Measurements from ENCODE around the gene RAB40C.

Gene RAB40C

GRCh38 chr16:589658-590187 is at the start of gene RAB40C:
Gene RAB40C (plus strand): TSS chr16:590066. CDS start chr16:590292, 226 bp downstream.
- DNase-seq, result peak; percentile 99
- Mint-ChIP-seq H3K27ac (peak within 1 kb of the TSS; percentile 99), H3K36me3 (ENCODE audit: low read depth) (peaks cover 13% of the 10 kb centered on the region), H3K4me3 (peak within 1 kb of the TSS; percentile 94), H3K9me3 (no peaks in the 10 kb centered on the region), H3K27me3 (no peaks in the 10 kb centered on the region), H3K4me1 (peaks cover 23% of the 10 kb centered on the region)
- ATAC-seq, result peak; percentile 86

GRCh38 chr16:540645-541340 is 49.1 kb upstream of the RAB40C start:
- Mint-ChIP-seq H3K4me1 (peaks cover 2% of the 10 kb centered on the region), H3K36me3 (ENCODE audit: low read depth) (peaks cover 8% of the 10 kb centered on the region), H3K27me3 (no peaks in the 10 kb centered on the region), H3K27ac (no peak overlapping the region), H3K9me3 (no peaks in the 10 kb centered on the region), H3K4me3 (no peak overlapping the region)
- ATAC-seq (no peak), DNase-seq (no peak)

GRCh38 chr16:543301-544164 is 46.3 kb upstream of the RAB40C start:
- peaks cover 5% of the 10 kb centered on the region for H3K36me3 Mint-ChIP-seq (ENCODE audit: low read depth)
- H3K4me3 Mint-ChIP-seq, result no peak overlapping the region
- no peak overlapping the region for H3K27ac Mint-ChIP-seq
- DNase-seq (no peak), ATAC-seq (no peak)
- H3K9me3 Mint-ChIP-seq, result no peaks in the 10 kb centered on the region
- no peaks in the 10 kb centered on the region for H3K27me3 Mint-ChIP-seq
- H3K4me1 Mint-ChIP-seq, result peaks cover 2% of the 10 kb centered on the region

- DNase-seq, result no peak
- H3K27ac Mint-ChIP-seq, result no peak overlapping the region
- H3K9me3 Mint-ChIP-seq, result no peaks in the 10 kb centered on the region
- H3K27me3 Mint-ChIP-seq, result no peaks in the 10 kb centered on the region
- H3K4me3 Mint-ChIP-seq, result no peak overlapping the region
- H3K4me1 Mint-ChIP-seq, result peaks cover 2% of the 10 kb centered on the region
- peaks cover 1% of the 10 kb centered on the region for H3K36me3 Mint-ChIP-seq (ENCODE audit: low read depth)
- ATAC-seq, result no peak
Measured at GRCh38 chr16:544517-544916, 45.3 kb upstream of the RAB40C start.

- DNase-seq (peak; percentile 47), ATAC-seq (peak; percentile 10)
- peaks cover 2% of the 10 kb centered on the region for H3K4me1 Mint-ChIP-seq
- no peaks in the 10 kb centered on the region for H3K27me3 Mint-ChIP-seq
- H3K9me3 Mint-ChIP-seq, result no peaks in the 10 kb centered on the region
- H3K4me3 Mint-ChIP-seq, result no peak overlapping the region
- H3K27ac Mint-ChIP-seq, result no peak overlapping the region
- H3K36me3 Mint-ChIP-seq (ENCODE audit: low read depth), result peaks cover 1% of the 10 kb centered on the region
Measured at GRCh38 chr16:546909-547770, 42.7 kb upstream of the RAB40C start.

GRCh38 chr16:548586-548985 is 41.3 kb upstream of the RAB40C start:
- Mint-ChIP-seq H3K9me3 (no peaks in the 10 kb centered on the region), H3K4me1 (no peaks in the 10 kb centered on the region), H3K27me3 (no peaks in the 10 kb centered on the region), H3K36me3 (ENCODE audit: low read depth) (peaks cover 1% of the 10 kb centered on the region), H3K27ac (no peak overlapping the region), H3K4me3 (no peak overlapping the region)
- ATAC-seq (no peak), DNase-seq (no peak)

GRCh38 chr16:549544-550263 is 40.2 kb upstream of the RAB40C start:
- DNase-seq, result no peak
- H3K27me3 Mint-ChIP-seq, result no peaks in the 10 kb centered on the region
- H3K4me3 Mint-ChIP-seq, result no peak overlapping the region
- no peak overlapping the region for H3K27ac Mint-ChIP-seq
- H3K36me3 Mint-ChIP-seq (ENCODE audit: low read depth), result peaks cover 1% of the 10 kb centered on the region
- no peaks in the 10 kb centered on the region for H3K4me1 Mint-ChIP-seq
- ATAC-seq, result no peak
- no peaks in the 10 kb centered on the region for H3K9me3 Mint-ChIP-seq

- Mint-ChIP-seq H3K36me3 (ENCODE audit: low read depth) (no peaks in the 10 kb centered on the region), H3K27ac (no peak overlapping the region), H3K4me3 (no peak overlapping the region), H3K4me1 (no peaks in the 10 kb centered on the region), H3K27me3 (no peaks in the 10 kb centered on the region), H3K9me3 (no peaks in the 10 kb centered on the region)
- no peak for ATAC-seq
- DNase-seq, result no peak
Measured at GRCh38 chr16:551210-551609, 38.7 kb upstream of the RAB40C start.

GRCh38 chr16:552171-552570 is 37.7 kb upstream of the RAB40C start:
- H3K27me3 Mint-ChIP-seq, result no peaks in the 10 kb centered on the region
- no peaks in the 10 kb centered on the region for H3K9me3 Mint-ChIP-seq
- DNase-seq (no peak), ATAC-seq (no peak)
- no peak overlapping the region for H3K27ac Mint-ChIP-seq
- H3K4me1 Mint-ChIP-seq, result no peaks in the 10 kb centered on the region
- H3K36me3 Mint-ChIP-seq (ENCODE audit: low read depth), result no peaks in the 10 kb centered on the region
- H3K4me3 Mint-ChIP-seq, result no peak overlapping the region

GRCh38 chr16:553601-554296 is 36.1 kb upstream of the RAB40C start:
- H3K9me3 Mint-ChIP-seq, result no peaks in the 10 kb centered on the region
- peaks cover 4% of the 10 kb centered on the region for H3K27me3 Mint-ChIP-seq
- H3K4me3 Mint-ChIP-seq, result no peak overlapping the region
- H3K27ac Mint-ChIP-seq, result no peak overlapping the region
- DNase-seq (no peak), ATAC-seq (no peak)
- no peaks in the 10 kb centered on the region for H3K4me1 Mint-ChIP-seq
- no peaks in the 10 kb centered on the region for H3K36me3 Mint-ChIP-seq (ENCODE audit: low read depth)

- ATAC-seq, result no peak
- Mint-ChIP-seq H3K27me3 (peaks cover 4% of the 10 kb centered on the region), H3K9me3 (no peaks in the 10 kb centered on the region)
Measured at GRCh38 chr16:554297-554621, 35.6 kb upstream of the RAB40C start.

GRCh38 chr16:554640-555365 is 35.1 kb upstream of the RAB40C start:
- no peak for DNase-seq
- H3K9me3 Mint-ChIP-seq, result no peaks in the 10 kb centered on the region
- no peak overlapping the region for H3K27ac Mint-ChIP-seq
- ATAC-seq, result no peak
- no peaks in the 10 kb centered on the region for H3K36me3 Mint-ChIP-seq (ENCODE audit: low read depth)
- no peaks in the 10 kb centered on the region for H3K4me1 Mint-ChIP-seq
- no peak overlapping the region for H3K4me3 Mint-ChIP-seq
- H3K27me3 Mint-ChIP-seq, result peaks cover 4% of the 10 kb centered on the region

More at GRCh38 chr16:554297-554621, 35.6 kb upstream of the RAB40C start:
- no peak overlapping the region for H3K27ac Mint-ChIP-seq
- no peak for DNase-seq
- no peaks in the 10 kb centered on the region for H3K36me3 Mint-ChIP-seq (ENCODE audit: low read depth)
- no peak overlapping the region for H3K4me3 Mint-ChIP-seq
- no peaks in the 10 kb centered on the region for H3K4me1 Mint-ChIP-seq
